ENCODE results near the gene CANT1. TPM values are rescaled to one million over a fixed set of nuclear protein-coding genes. Genes with fewer than 3 reads are reported as not detected.

CANT1 gene
- total and polyA plus RNA-seq, 2 of the 13 experiments (the other 11 are each of a cell fraction or from before 2014, with no cell fraction given) = 34.1 to 42.1 TPM

DNA sequence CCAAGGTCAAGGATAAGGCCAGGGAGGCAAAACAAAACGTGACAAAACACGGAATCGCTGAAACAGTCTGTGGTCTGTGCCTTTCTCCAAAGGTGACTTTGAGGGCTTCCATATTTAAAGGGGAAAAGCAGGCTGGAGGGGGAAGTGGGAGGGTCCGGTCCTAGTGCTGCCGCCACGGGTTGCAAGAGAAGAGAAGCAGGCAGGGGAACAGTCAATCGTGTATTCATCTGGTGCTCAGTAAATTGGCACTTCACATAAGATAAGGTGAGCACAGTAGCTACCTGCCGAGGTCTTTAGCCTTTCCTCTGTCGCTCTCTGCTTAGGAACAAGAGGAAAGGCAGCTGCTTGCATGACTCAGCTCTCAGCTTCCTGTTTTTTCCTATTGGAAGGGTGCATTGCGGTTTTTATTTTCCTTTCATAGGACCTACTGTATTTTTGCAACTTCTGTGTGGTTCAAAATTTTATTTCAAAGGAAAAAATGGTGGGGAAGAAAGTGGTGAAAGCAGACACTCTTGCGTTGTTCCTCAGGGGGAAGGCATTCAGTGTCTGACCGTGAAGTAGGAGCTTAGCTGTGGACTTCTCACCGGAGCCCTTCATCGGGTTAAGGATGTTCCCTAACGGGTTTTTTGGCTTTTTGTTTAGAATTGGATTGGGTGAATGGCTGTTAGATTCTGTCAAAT, 22.8 kb downstream of the CANT1 start:
- in situ Hi-C loops (cut with HindIII; ENCODE audit: extremely low pct_ligation_motif_present, low pct_unique_long_range_greater_than_20kb) = no loop called here
- H3K4me2 ChIP-seq (ENCODE audit: low read depth, low read length) = peak overlapping the region; percentile 77
- TF ChIP-seq MAZ (IDR thresholded peaks at IDR 0.05; ENCODE audit: borderline replicate concordance, low read depth, low read length) = no peak
- no peak for TF ChIP-seq MAZ (CRISPR knock-in tag; IDR thresholded peaks at IDR 0.05; ENCODE audit: low read depth)
- TF ChIP-seq HOXA7 (CRISPR knock-in tag; IDR thresholded peaks at IDR 0.05) = no peak
- no peak for TF ChIP-seq ZNF557 (CRISPR knock-in tag; IDR thresholded peaks at IDR 0.05)
- TF ChIP-seq ZNF891 (CRISPR knock-in tag; IDR thresholded peaks at IDR 0.05) = no peak
- TF ChIP-seq FOXA3 (CRISPR knock-in tag; IDR thresholded peaks at IDR 0.05) = no peak
- TF ChIP-seq, protein P1, sequence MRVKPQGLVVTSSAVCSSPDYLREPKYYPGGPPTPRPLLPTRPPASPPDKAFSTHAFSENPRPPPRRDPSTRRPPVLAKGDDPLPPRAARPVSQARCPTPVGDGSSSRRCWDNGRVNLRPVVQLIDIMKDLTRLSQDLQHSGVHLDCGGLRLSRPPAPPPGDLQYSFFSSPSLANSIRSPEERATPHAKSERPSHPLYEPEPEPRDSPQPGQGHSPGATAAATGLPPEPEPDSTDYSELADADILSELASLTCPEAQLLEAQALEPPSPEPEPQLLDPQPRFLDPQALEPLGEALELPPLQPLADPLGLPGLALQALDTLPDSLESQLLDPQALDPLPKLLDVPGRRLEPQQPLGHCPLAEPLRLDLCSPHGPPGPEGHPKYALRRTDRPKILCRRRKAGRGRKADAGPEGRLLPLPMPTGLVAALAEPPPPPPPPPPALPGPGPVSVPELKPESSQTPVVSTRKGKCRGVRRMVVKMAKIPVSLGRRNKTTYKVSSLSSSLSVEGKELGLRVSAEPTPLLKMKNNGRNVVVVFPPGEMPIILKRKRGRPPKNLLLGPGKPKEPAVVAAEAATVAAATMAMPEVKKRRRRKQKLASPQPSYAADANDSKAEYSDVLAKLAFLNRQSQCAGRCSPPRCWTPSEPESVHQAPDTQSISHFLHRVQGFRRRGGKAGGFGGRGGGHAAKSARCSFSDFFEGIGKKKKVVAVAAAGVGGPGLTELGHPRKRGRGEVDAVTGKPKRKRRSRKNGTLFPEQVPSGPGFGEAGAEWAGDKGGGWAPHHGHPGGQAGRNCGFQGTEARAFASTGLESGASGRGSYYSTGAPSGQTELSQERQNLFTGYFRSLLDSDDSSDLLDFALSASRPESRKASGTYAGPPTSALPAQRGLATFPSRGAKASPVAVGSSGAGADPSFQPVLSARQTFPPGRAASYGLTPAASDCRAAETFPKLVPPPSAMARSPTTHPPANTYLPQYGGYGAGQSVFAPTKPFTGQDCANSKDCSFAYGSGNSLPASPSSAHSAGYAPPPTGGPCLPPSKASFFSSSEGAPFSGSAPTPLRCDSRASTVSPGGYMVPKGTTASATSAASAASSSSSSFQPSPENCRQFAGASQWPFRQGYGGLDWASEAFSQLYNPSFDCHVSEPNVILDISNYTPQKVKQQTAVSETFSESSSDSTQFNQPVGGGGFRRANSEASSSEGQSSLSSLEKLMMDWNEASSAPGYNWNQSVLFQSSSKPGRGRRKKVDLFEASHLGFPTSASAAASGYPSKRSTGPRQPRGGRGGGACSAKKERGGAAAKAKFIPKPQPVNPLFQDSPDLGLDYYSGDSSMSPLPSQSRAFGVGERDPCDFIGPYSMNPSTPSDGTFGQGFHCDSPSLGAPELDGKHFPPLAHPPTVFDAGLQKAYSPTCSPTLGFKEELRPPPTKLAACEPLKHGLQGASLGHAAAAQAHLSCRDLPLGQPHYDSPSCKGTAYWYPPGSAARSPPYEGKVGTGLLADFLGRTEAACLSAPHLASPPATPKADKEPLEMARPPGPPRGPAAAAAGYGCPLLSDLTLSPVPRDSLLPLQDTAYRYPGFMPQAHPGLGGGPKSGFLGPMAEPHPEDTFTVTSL (CRISPR knock-in tag; IDR thresholded peaks at IDR 0.05; ENCODE audit: borderline replicate concordance) = no peak
- TF ChIP-seq, protein P2, sequence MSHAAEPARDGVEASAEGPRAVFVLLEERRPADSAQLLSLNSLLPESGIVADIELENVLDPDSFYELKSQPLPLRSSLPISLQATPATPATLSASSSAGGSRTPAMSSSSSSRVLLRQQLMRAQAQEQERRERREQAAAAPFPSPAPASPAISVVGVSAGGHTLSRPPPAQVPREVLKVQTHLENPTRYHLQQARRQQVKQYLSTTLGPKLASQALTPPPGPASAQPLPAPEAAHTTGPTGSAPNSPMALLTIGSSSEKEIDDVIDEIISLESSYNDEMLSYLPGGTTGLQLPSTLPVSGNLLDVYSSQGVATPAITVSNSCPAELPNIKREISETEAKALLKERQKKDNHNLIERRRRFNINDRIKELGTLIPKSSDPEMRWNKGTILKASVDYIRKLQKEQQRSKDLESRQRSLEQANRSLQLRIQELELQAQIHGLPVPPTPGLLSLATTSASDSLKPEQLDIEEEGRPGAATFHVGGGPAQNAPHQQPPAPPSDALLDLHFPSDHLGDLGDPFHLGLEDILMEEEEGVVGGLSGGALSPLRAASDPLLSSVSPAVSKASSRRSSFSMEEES (CRISPR knock-in tag; IDR thresholded peaks at IDR 0.05) = no peak
- TF ChIP-seq, protein P3, sequence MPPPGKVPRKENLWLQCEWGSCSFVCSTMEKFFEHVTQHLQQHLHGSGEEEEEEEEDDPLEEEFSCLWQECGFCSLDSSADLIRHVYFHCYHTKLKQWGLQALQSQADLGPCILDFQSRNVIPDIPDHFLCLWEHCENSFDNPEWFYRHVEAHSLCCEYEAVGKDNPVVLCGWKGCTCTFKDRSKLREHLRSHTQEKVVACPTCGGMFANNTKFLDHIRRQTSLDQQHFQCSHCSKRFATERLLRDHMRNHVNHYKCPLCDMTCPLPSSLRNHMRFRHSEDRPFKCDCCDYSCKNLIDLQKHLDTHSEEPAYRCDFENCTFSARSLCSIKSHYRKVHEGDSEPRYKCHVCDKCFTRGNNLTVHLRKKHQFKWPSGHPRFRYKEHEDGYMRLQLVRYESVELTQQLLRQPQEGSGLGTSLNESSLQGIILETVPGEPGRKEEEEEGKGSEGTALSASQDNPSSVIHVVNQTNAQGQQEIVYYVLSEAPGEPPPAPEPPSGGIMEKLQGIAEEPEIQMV (CRISPR knock-in tag; IDR thresholded peaks at IDR 0.05; ENCODE audit: low read depth) = no peak
- TF ChIP-seq, protein P4, sequence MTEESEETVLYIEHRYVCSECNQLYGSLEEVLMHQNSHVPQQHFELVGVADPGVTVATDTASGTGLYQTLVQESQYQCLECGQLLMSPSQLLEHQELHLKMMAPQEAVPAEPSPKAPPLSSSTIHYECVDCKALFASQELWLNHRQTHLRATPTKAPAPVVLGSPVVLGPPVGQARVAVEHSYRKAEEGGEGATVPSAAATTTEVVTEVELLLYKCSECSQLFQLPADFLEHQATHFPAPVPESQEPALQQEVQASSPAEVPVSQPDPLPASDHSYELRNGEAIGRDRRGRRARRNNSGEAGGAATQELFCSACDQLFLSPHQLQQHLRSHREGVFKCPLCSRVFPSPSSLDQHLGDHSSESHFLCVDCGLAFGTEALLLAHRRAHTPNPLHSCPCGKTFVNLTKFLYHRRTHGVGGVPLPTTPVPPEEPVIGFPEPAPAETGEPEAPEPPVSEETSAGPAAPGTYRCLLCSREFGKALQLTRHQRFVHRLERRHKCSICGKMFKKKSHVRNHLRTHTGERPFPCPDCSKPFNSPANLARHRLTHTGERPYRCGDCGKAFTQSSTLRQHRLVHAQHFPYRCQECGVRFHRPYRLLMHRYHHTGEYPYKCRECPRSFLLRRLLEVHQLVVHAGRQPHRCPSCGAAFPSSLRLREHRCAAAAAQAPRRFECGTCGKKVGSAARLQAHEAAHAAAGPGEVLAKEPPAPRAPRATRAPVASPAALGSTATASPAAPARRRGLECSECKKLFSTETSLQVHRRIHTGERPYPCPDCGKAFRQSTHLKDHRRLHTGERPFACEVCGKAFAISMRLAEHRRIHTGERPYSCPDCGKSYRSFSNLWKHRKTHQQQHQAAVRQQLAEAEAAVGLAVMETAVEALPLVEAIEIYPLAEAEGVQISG (CRISPR knock-in tag; IDR thresholded peaks at IDR 0.05) = no peak
- no peak for TF ChIP-seq PPARG (CRISPR knock-in tag; conservative IDR thresholded peaks at IDR 0.05)
- TF ChIP-seq ZNF567 (CRISPR knock-in tag; IDR thresholded peaks at IDR 0.05; ENCODE audit: borderline replicate concordance) = no peak

More for the DNA sequence above, 22.8 kb downstream of the CANT1 start:
- FAIRE-seq (peak; percentile 77), ATAC-seq (peak; percentile 74), DNase-seq (ENCODE audit: low spot score) (peak; percentile 39)
- Histone ChIP-seq H2AFZ (ENCODE audit: low read length) (peak overlapping the region; percentile 84), H3K4me1 (ENCODE audit: insufficient read depth, low read length) (peaks cover 29% of the 10 kb centered on the region), H3K4me3 (replicated peaks in 1 of 3; ENCODE audit: insufficient read depth in 1 of 3, low read depth in 2 of 3, low read length in 3 of 3) (peak overlapping the region; percentile 46 to 61 (median 57)), H3K79me2 (ENCODE audit: insufficient read depth, low read length) (no peaks in the 10 kb centered on the region), H3K36me3 (replicated peaks in 1 of 2; ENCODE audit: control insufficient read depth in 1 of 2, insufficient read depth in 2 of 2, low read length in 2 of 2) (peaks cover 0 to 4% of the 10 kb centered on the region in 2 experiments; a peak in 2 of 5 replicates), H4K20me1 (ENCODE audit: insufficient read depth, low read length) (no peaks in the 10 kb centered on the region), H3K9me3 (ENCODE audit: low read length) (no peaks in the 10 kb centered on the region), H3K9ac (ENCODE audit: insufficient read depth, low read depth, low read length) (peak overlapping the region; percentile 50), H3K27ac (ENCODE audit: extremely low read length, insufficient read depth, low read length) (peak overlapping the region; percentile 19), H3K27me3 (ENCODE audit: control insufficient read depth in 1 of 2, insufficient read depth in 2 of 2, low read length in 2 of 2) (no peaks in the 10 kb centered on the region)
- ChIA-PET POLR2A (interaction anchor here (0.7 to 2.0 kb wide), 5 partner anchors 9 to 40 kb away, joined by 4 to 11 read pairs (median 6); partner anchors contain the start of gene CANT1), CTCF (ENCODE audit: low intra/inter-chr PET ratio, low total read pairs) (interaction anchor here (1.4 kb wide), 1 partner anchor 56 kb away, joined by 5 read pairs; no protein-coding TSS in a partner anchor)
- intact Hi-C loops (cut with micrococcal nuclease; ENCODE audit: unreplicated experiment) = loop anchor here (5.0 kb wide), 1 partner anchor 41 kb away; no protein-coding TSS in a partner anchor
- BruUV-seq (replicated peaks) = no TSS peak
- 22% methylated on average over 15 of the region's 15 CpGs for WGBS (ENCODE audit: low lambda C conversion rate)
